Retina (tissue), 1 donor: Measurements from ENCODE around the gene GALNT15.

Experiments used
- DNase-seq: peaks from one replicate; pipeline ENCODE4 v3.0.0-alpha.2; 2016

The GALNT15 gene

GRCh38 chr3:16188071-16188470 lies 13.6 kb downstream of the GALNT15 start:
- no peak for DNase-seq

- DNase-seq: no peak
Measured at GRCh38 chr3:16189201-16189600, 14.7 kb downstream of the GALNT15 start.

GRCh38 chr3:16190704-16191103 lies 16.2 kb downstream of the GALNT15 start:
- DNase-seq: no peak

DNA sequence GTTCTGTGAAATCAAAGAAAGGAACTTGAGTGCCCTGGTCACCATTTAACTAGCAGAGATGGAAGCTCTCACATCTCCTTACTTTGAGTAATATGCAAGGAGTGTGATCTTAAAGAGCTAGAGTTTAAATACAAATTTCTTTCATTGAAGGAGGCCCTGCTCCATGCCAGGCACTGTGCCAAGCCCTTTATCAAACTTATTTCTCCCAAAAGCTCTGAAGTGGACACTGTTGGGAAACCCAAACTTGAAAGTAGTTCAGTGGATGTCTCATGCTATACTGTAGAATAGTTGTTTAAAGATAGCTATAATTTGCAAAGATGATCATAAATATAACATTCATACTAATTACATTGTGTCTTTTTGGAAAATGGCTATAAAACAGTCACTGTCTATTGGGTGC lies 17.1 kb downstream of the GALNT15 start:
- no peak for DNase-seq

DNA sequence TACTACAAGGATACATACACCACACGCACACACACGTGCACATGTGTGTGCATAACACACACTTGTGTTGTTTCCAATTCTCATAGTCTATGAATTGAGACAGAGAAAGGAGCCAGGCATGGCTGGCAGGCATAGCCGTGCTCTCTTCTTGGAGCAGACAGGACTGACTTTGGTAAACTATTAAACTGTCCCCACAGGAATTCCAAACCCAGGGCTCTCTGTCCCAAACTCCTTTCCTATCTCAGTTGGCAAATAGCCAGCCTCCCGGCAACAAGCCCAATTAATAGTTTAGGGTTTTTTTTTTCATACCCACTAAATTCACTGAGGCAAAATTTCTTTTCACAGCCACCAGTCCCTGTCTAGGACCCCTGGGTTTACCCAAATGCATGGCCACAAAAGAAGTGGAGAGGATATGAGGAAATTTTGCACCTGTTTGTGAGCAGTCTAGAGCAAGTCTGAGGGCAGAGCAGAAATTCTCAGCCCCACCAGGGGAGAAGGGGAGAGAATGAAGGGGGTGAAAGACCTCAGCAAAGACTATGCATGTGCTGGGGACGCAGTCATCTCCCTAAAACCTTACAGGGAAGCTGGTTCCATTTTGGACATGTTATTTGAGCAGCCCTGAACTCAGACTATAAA lies 17.8 kb downstream of the GALNT15 start:
- no peak for DNase-seq

DNA sequence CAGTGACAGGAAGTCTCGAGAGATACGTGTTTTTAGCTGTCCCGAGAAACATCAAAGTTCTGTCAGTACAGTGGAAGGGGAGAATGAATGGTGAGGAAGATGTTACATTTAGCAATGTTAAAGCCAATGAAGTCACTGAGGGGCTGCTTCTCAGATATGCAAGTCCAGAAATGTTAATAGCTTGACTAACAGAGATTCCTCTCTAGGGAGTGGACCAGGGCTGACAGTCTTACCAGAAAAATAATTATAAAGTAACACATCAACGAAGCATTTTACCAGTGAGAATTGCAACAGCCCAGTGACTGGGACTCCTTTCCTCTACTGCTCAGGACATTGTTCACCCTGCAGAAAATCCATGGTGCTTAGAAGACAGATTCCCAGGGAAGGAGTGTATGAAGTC lies 23.9 kb downstream of the GALNT15 start:
- no peak for DNase-seq

- no peak for DNase-seq
Measured at GRCh38 chr3:16199769-16200168, 25.3 kb downstream of the GALNT15 start.

- no peak for DNase-seq
Measured at GRCh38 chr3:16200411-16200810, 25.9 kb downstream of the GALNT15 start.

- DNase-seq: no peak
Measured at GRCh38 chr3:16203031-16203430, 28.6 kb downstream of the GALNT15 start.

GRCh38 chr3:16203671-16204629 lies 29.5 kb downstream of the GALNT15 start:
- no peak for DNase-seq

DNA sequence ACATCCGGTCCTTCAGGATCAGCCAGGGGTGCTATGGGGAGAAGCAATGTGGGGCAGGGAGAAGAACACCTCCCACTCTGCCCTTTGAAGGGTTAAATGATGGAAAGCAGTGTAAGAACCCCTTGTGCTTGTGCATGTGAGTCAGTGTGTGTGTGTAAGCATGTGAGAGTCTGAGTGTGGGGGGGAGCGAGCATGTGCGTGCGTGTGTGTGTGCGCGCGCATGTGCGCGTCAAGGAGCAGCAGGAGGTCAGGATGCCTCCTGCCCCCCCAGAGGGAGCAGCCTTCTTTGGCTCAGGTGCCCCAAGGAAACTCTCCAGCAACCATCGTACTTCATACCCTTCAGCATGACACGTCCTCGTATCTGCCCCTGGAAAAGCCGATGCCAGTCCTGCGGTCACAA lies 30.3 kb downstream of the GALNT15 start:
- no peak for DNase-seq

DNA sequence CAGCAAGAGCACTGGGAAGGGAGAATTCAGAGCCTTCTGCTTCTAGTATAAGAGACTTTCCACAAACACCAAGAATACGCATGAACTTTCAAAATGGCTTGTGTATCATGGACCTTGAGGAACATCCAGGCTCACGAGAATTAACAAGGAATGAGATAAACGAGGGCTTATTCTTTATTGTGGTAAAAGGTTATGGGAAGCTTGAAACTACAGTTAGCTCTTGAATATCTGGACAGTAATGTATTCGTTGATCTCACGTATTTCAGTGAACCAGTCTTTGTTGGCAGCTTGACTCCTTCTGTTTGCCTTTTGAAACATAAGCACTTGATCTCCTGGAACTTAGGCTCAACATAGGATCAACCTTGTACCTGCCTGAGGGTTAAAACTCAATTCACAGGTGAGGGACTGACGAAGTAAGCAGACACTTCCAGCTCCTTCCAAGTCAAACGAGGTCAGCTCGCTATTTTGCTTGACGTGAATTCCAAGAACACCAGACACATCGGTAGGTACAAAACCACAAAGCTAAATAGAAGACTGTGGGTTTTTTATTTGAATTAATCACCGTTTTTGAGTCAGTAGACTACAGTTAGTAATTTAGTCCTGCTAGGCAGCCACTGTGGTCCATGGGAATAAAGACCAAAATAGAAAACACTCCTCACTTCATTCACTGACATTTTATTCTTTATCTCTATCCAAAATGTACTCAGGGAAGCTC lies 30.8 kb downstream of the GALNT15 start:
- DNase-seq: no peak

- no peak for DNase-seq
Measured at GRCh38 chr3:16207031-16207430, 32.6 kb downstream of the GALNT15 start.

- DNase-seq: no peak
Measured at GRCh38 chr3:16211176-16211904, 36.9 kb downstream of the GALNT15 start.

DNA sequence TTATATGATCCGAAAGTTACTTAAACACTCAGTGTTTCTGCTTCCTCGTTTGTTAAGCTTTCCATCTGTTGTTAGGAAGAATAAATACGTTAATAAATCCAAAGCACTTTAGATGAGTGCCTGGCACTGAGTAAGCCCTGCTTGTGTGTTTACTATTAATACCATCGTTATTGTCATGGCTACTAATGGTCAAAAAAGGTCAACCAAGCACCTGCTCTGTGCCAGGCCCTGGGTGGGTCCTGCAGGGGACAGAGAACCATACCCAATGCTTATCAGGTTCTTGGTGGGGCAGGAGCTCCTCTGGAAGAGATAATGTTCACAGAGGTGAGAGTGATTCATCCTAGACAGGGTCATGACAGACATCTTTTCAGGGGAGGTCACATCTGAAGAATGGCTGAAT lies 39.9 kb downstream of the GALNT15 start:
- no peak for DNase-seq

- no peak for DNase-seq
Measured at GRCh38 chr3:16216373-16216935, 42.0 kb downstream of the GALNT15 start.

GRCh38 chr3:16219777-16220176 lies 45.3 kb downstream of the GALNT15 start:
- DNase-seq: no peak

- DNase-seq: no peak
Measured at GRCh38 chr3:16221990-16222389, 47.5 kb downstream of the GALNT15 start.

DNA sequence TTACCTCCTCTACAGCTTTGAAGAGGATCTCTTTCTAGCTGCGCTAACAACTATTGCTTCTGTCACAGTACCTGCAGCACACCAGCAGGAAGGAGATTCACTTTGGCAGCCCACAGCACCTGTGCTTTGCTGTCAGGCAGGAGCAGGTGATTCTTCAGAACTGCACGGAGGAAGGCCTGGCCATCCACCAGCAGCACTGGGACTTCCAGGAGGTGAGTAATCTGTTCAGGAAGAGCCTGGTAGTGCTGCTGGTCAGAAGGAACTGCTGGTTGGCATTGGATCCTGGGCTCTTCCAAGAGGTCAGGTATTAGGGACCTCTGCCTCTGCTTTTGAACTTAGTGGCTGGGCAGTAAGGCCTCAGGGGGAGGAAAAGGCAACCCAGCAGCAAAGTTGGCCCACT lies 48.1 kb downstream of the GALNT15 start:
- DNase-seq: no peak

GRCh38 chr3:16224325-16224724 lies 49.8 kb downstream of the GALNT15 start:
- DNase-seq: no peak

GRCh38 chr3:16227566-16227965 lies 53.1 kb downstream of the GALNT15 start:
- no peak for DNase-seq

DNA sequence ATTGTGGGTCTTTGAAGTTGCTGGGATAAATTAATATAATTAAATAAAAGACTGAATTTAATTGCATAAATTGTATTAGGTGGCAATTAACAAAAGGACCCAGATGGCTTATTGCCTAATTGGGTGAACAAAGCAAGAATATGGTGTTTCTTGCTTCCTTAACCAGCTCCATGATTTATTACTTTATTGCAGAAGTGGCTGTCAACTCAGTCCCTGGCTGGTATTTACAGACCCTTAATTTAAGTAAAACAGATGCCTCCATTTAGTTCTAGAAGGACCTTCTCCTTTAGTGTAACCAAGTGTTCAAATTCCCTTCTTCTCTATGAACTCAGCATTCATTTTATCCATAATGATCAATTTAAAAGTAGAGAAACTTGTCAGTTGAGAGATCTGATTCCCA lies 55.2 kb downstream of the GALNT15 start:
- no peak for DNase-seq

GRCh38 chr3:16231983-16232382 lies 57.5 kb downstream of the GALNT15 start:
- DNase-seq: no peak
